ENCODE data around the gene MSANTD2.
"Not testable (repeated sequence)": the region's sequence is repeated elsewhere in the genome, so short reads cannot be mapped to it uniquely, and the experiment has no call there.

Gene MSANTD2

DNA sequence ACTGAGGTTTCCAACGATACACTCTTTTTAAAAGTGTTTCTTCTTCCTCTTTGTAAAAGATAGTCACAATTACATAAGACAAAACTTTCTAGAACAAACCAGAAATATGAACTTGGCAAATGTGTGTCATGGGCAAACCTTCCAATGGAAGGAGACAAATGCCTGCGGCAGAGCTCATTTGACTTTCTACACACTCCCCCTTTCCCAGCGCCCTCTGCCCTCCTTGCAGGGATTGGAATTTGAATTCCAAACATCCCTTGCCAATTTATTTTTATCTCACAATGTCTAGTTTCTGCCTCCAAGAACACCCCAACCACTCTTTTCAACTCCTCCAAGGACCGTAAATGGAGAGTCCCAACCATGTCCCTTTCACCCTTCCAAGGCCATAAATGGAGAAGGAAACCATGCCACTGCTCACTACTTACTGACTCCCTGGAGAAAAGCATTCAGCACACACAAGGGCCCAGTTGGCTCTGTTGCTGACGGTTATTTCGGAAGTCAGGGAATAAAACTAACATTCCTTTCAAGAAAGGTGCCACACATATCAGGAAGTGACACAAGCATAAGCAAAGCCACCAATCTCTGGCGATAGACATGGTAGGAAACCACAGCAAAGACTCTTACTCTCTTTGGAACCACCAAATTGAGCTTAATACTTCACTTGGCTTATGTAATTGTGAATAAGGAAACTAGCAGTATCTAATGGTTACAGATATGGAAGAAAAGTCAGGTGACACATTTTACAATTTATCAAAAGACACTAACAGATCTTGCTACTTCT lies 23.2 kb downstream of the MSANTD2 start:
- no peak for FAIRE-seq
- DNase-seq (ENCODE audit: low spot score) = no peak

DNA sequence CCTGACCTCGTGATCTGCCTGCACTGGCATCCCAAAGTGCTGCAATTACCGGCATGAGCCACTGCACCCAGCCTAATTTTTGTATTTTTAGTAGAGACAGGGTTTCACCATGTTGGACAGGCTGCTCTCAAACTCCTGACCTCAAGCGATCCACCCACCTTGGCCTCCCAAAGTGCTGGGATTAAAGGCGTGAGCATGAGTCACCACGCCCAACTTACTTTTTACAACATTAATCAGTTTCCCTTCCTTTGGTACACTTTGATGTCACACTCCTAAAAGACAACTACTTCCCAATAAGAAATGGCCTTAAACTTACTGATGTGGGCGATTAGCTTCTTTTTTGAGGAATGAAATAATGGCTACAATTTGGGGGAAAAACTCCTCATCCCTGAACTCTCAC lies 29.2 kb downstream of the MSANTD2 start:
- not testable (repeated sequence) for FAIRE-seq; DNase-seq (ENCODE audit: low spot score)

DNA sequence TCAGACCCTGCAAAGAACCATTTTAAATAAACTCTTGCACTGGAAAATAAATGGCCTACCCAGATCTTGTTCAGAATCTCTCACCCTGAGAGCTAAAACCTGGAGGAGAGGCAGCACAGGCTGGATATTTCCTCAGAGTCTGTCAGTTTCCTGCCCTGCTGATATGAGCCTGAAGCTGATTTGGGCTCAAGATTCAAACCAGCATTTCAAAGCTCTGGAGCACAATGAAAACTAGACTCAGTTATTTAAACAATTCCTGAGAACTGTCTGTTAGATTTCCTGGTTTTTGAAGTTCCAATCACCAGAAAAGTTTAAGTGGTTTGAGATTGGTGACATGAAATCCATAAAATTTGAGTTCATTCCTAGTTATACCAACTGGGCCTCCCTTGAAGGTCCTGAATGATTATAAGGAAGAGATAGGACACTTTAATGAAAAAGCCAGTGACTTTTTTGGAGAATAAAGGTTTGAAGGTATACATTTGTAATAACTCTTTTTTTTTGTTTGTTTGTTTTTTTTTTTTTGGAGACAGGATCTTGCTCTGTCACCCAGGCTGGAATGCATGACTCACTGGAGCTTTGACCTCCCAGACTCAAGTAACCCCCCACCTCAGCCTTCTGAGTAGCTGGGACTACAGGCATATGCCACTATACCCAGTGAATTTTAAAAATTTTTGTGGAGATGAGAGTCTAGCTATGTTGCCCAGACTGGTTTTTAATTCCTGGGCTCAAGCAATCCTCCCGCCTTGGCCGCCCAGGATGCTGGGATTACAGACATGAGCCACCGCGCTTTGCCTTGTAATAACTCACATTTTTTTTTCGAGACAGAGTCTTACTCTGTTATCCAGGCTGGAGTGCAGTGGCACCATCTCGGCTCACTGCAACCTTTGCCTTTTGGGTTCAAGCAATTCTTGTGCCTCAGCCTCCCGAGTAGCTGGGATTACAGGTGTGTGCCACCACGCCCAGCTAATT lies 30.1 kb downstream of the MSANTD2 start:
- no peak for FAIRE-seq
- peak; percentile 46 for DNase-seq (ENCODE audit: low spot score)

DNA sequence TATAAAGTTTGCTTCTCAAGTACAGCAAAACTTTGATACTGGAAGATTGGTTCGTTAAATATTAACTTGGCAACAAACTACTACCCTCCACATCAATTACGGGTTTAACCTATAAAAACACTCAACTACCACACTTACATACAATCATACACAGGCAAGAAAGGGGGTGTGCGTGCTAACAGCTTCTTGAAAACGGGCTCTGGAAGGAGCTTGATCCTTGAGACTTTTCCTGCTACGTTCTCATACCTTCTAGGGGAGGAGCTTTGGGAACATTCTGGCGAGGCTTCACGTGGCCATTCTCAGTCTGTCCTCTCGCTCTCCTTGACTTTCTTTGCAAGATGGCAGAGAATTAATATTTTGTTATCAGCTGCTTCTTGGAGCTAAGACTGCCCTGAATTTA lies 31.3 kb downstream of the MSANTD2 start:
- no peak for DNase-seq (ENCODE audit: low spot score)
- no peak for FAIRE-seq

DNA sequence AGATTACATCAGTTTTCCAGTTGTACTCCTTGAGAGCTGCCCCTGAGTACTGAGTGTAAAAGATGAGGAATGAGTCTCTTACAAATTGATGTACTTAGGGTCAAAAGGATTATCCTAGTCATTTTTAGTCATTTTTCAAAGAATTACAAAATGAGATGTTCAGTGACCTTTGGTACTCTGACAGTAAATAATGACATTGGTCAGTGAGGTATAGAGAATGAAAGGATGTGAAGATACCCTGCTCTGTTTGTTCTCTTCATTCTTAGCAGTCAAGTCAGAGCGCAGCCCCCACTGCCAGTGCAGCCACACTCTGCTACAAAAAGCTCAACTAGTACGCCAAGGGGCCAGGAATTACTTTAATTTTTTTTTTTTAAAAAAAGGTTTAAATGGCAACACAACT lies 34.0 kb downstream of the MSANTD2 start:
- FAIRE-seq = no peak

DNA sequence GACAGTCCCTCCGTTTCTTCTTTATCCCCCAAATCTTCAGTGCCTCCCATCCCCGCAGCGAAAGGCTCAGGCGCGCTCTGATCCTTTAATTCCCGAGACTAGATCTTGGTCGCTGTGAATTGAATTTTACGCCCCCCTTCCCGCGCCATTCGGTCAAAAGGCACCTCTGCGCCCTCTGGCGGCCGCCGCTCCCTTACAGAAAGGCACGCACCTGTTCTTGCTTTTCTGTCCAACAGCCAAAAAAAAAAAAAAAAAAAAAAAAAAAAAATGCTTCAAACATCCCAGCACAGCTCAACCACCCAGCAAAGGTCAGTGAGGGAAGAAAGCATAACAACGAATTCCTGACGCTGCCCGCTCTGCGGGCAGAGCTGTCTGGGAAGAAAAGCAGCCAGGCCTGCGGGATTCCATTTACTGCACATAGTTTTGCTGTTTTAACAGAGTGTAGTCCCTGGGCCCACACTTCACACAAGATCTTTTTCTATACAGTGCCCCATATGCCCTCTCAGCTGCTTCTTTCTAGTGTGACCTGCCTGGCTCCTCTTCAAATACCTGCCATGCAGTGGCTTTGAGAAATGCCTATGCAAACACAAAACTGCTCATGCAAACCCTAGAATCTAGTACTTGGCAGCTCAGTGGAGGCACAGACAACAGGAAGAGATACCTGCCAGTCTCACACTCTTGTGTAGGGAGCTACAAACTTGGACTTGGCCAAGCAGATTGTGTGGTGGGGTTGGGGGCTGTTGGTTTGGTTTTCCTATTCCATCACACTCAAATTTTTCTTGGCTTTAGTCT lies 36.9 kb downstream of the MSANTD2 start:
- FAIRE-seq (no peak), DNase-seq (ENCODE audit: low spot score) (peak; percentile 42)

More for the DNA sequence above, 34.0 kb downstream of the MSANTD2 start:
- DNase-seq (ENCODE audit: low spot score) = peak; percentile 72

DNA sequence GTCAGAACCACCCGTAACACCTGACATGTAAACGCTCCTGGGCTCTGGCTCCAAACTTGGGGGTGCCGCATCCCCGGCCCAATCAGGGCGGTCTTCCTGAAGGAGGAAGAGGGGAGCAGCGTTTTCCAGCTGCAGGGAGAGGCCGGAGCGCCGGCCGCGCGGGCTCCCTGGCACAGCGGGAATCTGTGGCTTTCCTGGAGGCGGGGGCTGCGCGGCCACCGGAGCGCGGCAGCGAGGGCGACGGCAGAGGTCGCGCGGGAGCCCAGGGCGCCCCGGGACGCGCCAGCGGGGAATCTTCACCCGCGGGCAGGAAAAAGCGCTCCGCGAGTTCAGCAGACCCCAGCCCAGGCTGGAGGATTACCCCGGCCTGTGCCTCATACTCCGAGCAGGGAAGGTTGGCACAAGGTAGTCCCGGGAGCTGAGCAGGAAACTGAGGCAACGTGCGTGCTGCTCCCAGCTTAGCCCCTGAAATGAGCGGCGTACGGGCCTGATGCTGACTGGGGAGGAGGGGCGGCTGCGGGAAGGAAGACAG lies 37.5 kb downstream of the MSANTD2 start:
- FAIRE-seq (no peak), DNase-seq (ENCODE audit: low spot score) (no peak)

DNA sequence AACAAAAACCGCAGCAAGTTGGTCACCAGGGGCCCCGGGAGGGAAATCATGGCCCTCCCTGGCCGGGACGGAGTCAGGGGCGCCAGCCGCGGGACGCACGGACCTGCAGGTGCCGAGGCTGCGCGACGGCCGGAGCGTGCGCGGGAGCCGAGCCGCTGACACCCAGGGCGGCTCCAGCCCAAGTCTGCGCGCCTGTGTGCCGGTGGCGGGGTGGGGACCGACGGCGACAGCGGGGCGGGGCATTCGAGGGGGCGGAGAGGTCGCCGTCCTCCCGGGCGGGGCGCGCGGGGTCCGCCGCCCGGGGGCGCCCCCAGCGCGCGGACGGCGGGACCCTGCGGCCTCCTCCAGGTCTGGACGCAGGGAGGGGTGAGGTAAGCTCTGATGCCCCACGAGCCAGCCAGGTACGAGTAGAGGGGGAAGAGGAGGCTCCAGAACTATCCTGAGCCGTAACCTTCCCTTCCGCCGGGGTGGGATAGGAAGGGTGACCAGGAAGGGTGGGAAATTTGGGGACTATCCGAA lies 38.0 kb downstream of the MSANTD2 start, which contains the start of gene ESAM:
TSS of gene ESAM (minus strand) at position 186 of the 519 bp plus-strand sequence. CDS start at position 50, 136 bp downstream.
- no peak for DNase-seq (ENCODE audit: low spot score)
- no peak for FAIRE-seq

DNA sequence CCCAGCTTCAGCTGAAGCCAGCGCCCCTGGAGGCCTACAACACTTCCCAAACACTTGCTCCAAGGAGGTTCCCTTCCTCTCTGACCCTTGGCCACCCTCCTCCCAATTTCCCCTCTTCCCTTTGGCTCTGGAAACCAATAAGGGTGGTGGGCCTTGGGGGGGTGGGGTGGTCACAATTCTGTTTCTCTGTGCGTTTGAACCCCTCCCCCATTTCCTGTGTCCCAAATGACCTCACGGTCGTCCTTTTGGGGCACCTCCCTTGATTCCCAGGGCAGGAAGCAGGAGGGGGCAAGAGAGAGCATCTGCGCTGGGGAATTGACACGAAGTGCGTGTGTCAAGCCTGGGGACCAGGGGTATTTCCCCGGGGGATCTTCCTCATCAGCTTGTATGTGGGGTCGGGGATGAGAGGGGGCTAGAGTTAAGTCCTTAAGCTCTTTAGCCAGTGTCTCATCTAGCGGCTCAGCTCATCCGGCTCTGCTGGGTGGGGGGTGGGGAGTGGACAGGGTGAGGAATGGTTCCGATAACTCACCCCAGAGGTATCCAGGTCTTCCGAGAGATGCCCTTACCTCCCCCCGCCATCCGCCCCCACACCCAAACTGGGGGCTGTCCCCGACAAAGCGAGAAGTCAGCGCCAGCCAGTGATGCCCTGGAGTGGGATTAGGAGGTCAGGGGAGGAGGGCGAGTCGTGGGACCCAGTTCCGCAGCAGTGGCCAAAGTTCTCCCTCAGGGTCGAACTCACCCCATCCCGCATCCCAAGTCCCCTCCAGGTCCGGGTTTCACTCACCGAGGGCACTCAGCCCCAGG lies 38.7 kb downstream of the MSANTD2 start:
- no peak for FAIRE-seq
- DNase-seq (ENCODE audit: low spot score) = no peak

DNA sequence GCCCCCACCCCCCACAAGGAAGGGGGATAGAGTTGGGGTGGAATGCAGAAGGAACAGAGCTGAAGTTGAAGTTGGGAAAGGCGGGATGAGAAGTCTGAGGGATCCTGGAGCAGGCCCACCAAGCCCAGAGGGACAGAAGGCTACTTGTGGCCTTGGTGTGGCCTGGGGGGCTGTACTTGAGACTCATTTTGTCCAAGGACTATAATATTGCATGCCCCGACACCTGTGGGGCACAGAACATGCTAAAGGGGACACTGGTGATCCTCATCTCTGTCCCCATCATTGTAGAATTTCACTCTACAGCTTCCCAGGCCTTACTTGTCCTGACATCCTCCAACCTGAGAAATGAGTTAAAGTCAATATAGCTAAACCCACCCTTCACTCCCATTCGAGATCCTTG lies 39.4 kb downstream of the MSANTD2 start:
- FAIRE-seq (no peak), DNase-seq (ENCODE audit: low spot score) (no peak)

DNA sequence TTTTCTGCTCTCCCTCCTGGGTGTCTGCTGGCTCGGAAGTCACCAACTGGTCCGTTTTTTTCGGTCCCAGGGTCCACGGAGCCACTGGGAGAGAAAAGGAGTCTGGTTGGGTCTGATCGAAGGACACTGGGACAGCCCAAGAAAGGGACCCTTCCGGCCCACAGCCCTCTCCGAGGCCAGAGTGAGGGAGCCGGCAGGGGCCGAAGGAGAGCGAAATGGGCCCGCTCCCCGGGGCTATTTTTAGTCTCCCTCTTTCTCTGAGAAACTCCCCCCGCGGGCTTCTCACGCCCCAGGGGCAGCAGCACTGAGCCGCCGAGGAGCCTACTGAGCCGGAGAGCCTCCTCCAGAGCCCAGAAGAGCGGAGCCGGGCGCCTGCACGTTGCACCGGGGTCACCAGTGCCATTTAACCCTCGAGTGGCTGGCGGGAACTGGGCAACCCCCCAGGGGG lies 40.0 kb downstream of the MSANTD2 start:
- DNase-seq (ENCODE audit: low spot score) (no peak), FAIRE-seq (no peak)

DNA sequence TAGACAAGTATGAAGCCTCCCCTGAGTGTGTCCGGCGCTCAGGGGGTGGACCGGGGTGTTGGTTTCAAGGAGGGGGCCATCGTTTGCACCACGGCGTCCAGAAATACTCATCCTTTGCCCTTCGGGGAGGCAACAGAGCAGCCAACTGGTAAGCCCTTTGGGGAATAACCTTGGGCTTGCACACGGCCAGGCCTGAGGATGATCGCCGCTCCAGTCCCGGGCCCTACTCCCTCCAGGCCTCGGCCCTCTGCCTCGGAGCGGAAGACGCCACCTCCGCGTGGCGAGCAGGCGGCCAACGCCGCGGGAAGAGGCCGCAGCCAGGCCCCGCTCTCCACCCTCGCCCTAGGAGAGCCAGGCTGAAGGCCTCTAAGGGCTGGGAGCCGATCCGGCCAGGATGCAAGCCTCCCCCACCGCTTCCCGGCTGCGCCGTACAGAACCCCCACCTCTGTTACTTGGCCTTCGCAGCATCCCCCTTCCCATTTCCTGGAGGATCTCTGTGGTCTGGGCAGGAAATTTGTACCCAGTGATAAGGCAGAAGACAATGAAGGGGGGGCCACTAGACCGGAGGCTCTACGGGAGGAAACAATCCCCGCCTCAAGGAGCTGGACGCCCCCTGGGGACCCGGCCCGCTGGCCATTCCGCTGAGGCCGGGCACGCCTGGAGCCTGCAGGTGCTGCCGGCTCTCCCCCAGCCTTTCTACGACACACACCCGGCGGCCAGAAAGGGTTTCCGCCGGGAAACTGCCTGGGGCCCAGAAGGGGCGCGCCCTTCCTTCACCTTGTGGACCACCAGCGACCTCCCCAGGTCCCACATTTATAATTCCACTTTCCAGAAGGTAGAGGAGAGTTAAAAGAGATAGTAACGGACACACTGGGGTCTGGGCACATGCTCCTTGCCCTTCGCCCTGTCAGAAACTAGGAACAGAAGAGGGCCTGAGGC lies 40.7 kb downstream of the MSANTD2 start:
- DNase-seq (ENCODE audit: low spot score) (no peak), FAIRE-seq (no peak)

DNA sequence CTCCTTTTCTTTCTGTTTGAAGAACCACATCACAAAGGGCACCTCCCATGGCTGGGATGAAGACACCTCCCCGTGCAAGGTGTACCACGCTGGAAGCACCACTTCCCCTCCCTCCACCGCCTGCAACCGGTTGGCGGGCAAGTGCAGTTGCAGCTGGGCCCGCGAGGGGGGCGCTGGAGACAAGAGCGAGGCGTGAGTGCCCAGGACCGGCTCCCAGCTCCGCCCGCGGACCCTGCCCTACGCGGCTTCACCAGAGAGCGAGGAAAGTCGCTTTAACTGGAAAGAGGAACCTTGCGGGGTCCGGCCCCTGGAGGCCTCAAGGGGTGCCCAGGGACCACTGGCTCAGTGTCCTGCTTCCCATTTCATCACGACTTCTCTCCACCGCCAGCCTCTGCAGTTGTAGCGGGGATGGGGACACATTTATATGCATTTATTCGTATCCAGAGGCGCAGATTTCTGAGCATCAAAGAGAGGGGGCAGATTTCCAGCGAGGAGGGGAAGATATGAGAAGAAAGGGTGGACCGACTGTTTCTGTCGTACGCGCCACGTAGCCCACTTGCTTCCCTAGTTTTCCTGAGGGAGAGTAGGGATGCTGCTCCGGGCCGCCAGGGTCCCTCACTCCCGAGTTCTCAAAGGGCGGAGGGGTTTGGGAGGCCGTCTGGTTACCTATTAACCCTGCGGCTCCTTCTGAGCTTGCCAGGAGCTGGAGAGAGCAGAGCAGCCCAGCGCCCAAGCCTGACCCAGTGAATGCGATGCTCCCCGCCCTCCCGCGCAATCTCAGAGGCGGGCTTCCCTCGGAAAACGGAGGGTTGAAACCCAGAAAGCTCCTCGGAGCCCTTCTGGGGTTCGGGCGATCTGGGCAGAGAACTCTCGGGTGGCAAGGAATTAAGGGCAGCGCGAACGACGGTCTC lies 41.6 kb downstream of the MSANTD2 start:
- no peak for FAIRE-seq

DNA sequence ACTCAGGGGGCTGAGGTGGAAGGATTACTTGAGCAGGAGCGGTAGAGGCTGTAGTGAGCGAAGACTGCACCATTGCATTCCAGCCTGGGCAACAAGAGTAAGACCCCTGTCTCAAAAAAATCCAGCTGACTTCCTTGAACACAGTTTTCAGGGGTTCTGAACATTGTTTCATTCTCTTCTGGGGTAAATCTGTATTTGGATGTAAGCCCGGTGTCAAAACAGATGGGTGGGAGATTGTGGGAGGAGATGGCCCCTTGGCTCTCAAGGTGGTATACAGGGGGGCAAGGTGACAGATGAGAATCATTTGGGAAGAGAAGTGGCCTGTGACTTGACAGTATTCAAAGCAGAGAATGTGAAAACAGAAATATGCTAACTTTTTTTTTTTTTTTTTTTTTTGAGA lies 42.9 kb downstream of the MSANTD2 start:
- no peak for DNase-seq (ENCODE audit: low spot score)
- no peak for FAIRE-seq

More for the DNA sequence above, 41.6 kb downstream of the MSANTD2 start:
- DNase-seq (ENCODE audit: low spot score) = peak; percentile 20

DNA sequence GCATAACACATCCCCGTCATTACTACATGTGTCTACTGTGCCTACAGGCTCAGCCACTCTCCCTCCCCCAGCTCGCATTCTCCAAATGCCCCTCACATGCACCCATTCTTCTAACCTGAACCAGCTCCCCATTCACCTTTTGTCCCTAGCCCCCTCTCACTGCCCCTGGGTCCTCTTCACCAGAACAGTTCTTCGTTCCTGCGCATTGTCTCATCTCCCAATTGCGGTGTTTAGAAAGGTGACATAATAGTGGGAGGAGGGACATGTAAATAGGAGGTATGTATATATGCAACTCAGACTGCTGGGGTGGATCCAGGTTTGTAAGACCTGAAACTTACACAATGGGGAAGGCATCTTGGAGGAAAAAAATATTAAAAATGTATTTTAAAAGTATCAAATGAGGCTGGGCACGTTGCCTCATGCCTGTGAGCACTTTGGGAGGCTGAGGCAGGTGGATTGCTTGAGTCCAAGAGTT lies 43.4 kb downstream of the MSANTD2 start:
- no peak for DNase-seq (ENCODE audit: low spot score)
- no peak for FAIRE-seq

DNA sequence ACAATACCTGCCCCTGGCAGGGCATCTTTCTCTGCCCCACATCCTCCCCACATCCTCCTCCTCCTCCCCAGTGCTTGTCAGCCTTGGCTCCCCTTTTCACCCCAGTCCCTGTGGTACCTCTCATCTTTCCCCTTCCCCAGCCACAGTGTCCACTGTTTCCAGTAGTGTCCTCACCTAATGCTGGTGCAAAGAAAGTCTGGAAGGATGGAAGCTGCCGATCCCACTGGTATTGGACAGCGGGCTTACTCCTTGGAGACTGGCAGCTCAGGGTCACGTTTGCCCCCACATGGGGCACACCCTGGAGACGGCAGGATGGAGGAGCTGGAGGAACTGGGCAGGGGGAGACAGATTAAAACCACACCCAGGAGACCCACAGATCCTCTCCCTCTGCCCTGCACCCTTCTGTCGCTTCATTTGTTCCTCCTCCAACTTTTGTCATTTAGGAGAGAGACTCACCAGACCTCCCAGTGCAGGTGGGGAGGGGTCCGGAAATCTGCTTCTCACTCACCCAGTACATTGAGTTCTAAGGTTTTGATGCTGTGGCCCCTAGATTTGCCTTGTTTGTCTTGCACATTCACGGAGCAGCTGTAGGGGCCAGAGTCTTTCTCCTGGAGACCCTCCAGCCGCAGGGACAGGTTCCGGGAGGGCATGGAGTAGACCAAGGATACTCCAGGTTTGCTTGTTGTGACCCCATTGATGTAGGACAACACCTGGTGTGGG lies 44.0 kb downstream of the MSANTD2 start:
- no peak for FAIRE-seq
- no peak for DNase-seq (ENCODE audit: low spot score)

DNA sequence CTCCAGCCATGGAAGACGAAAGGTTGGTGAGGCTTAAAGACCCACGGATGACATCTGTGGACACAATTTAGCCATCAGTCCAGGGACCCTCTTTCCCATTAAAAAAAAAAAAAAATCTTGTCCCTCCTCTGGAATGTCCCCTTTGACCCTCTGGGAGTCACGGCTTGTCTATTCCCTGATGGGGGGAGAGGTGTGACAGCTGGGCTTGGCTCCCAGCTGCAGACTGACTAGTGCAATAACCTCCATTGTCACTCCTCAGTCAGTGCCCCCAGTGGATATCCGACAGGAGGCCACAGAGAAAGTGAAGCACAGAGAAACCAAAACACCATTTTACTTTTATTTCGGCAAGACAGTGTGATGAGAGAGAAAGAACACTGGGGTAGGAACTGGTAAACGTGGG lies 45.5 kb downstream of the MSANTD2 start:
- DNase-seq (ENCODE audit: low spot score) (peak; percentile 12), FAIRE-seq (no peak)

Measured in RCC 7860 (cell line).